K562 (cell line): ENCODE data around the gene AAMP. TPM values are rescaled to one million over a fixed set of nuclear protein-coding genes. Genes with fewer than 3 reads are reported as not detected.

ENCODE experiments used
- ATAC-seq: fragments of 200-7000 bp; cut with Tn5 transposase; 3 replicates; pipeline ENCODE4 v1.9.1; 2020; ENCODE audit warnings: moderate library complexity
- BruUV-seq: library from RNA; stranded (reverse); fragments of 400-500 nt; replicated peaks from 2 replicates; lab custom pipeline; 2021; lab: Mats Ljungman, UMichigan
- CTCF ChIA-PET: fragments of 300-600 bp; formaldehyde crosslinking; extraction: SDS; loops from one replicate; lab custom pipeline; 2021; ENCODE audit warnings: low intra/inter-chr PET ratio; lab: Yijun Ruan, JAX
- POLR2A ChIA-PET: fragments of 300-600, 350-650 bp; sonication (Branson Sonifier 250); formaldehyde crosslinking; extraction: SDS; loops from one replicate; lab custom pipeline; 2021; ENCODE audit warnings: antibody characterized with exemption, inconsistent platforms; lab: Yijun Ruan, JAX
- DNase-seq, 4 experiments: peaks; one replicate each; pipeline versions ENCODE4 v3.0.0 to v3.0.0-alpha.2; 2011 to 2018; ENCODE audit warnings: low spot score in 3 of 4, mixed read lengths in 3 of 4; ENCODE audit errors: extremely low read depth in 1 of 4
- FAIRE-seq: peaks from 2 replicates; lab custom pipeline; 2011; peaks lifted over from hg19 to GRCh38; lab: Jason Lieb, UNC
- H2AFZ ChIP-seq: 2 replicates; pipeline ENCODE4 v1.6.0; 2011; ENCODE audit warnings: low read depth, low read length, control low read depth, inconsistent platforms
- H3K27ac ChIP-seq: fragments of 200-600 bp; 3 replicates; pipeline ENCODE4 v1.8.0; 2011; ENCODE audit warnings: low read depth, mild to moderate bottlenecking, control low read depth, inconsistent platforms, low read length, moderate library complexity, mixed read lengths; ENCODE audit errors: extremely low read depth
- H3K27me3 ChIP-seq, 2 experiments: fragments of 300-600 bp in 1 of 2; 2 replicates in 1 of 2; 3 replicates in 1 of 2; pipeline versions ENCODE4 v1.6.0 to v1.8.0; 2011; ENCODE audit warnings: inconsistent platforms in 2 of 2, low read length in 2 of 2, mild to moderate bottlenecking in 1 of 2, mixed read lengths in 1 of 2, moderate library complexity in 1 of 2; ENCODE audit not compliant: control insufficient read depth in 2 of 2, insufficient read depth in 2 of 2
- H3K36me3 ChIP-seq: fragments of 300-600 bp; 3 replicates; pipeline ENCODE4 v1.8.0; 2011; ENCODE audit warnings: mild to moderate bottlenecking, low read length, inconsistent platforms; ENCODE audit not compliant: control insufficient read depth, insufficient read depth
- H3K4me1 ChIP-seq, 2 experiments: fragments of 200-600 bp in 1 of 2; replicated peaks in 1 of 2; 2 replicates in 1 of 2; 3 replicates in 1 of 2; pipeline versions ENCODE4 v1.5.1 to v1.8.0; 2011; ENCODE audit warnings: inconsistent platforms in 2 of 2, low read length in 2 of 2, mild to moderate bottlenecking in 1 of 2, mixed read lengths in 1 of 2, moderate library complexity in 1 of 2; ENCODE audit not compliant: control insufficient read depth in 2 of 2, insufficient read depth in 2 of 2
- H3K4me2 ChIP-seq: 2 replicates; pipeline ENCODE4 v1.6.1; 2011; ENCODE audit warnings: low read length, control low read depth, inconsistent platforms, mixed read lengths; ENCODE audit not compliant: insufficient read depth
- H3K4me3 ChIP-seq: fragments of 200-600 bp; sonication (generic), shearing (Covaris generic); 2 replicates; pipeline ENCODE4 v1.5.1; 2016; ENCODE audit warnings: control low read depth, inconsistent platforms
- H3K79me2 ChIP-seq: fragments of 200-600 bp; 3 replicates; pipeline ENCODE4 v1.8.0; 2011; ENCODE audit warnings: low read length, inconsistent platforms; ENCODE audit not compliant: control insufficient read depth, insufficient read depth
- H3K9ac ChIP-seq, 2 experiments: 2 replicates each; pipeline versions ENCODE4 v1.6.0 to v1.6.1; 2011; ENCODE audit warnings: low read depth in 2 of 2, low read length in 2 of 2, control low read depth in 1 of 2, inconsistent platforms in 1 of 2, mild to moderate bottlenecking in 1 of 2, mixed read lengths in 1 of 2; ENCODE audit not compliant: insufficient read depth in 1 of 2
- H3K9me1 ChIP-seq: one replicate; pipeline ENCODE4 v1.6.0; 2011; ENCODE audit warnings: inconsistent platforms, mild to moderate bottlenecking, low read length, moderate library complexity; ENCODE audit not compliant: control insufficient read depth, insufficient read depth
- H3K9me3 ChIP-seq: replicated peaks from 2 replicates; pipeline ENCODE4 v1.5.1; 2011; ENCODE audit warnings: low read depth, low read length, inconsistent platforms; ENCODE audit not compliant: control insufficient read depth, insufficient read depth
- H4K20me1 ChIP-seq: replicated peaks from 2 replicates; pipeline ENCODE4 v1.6.1; 2011; ENCODE audit warnings: low read length, inconsistent platforms, mixed read lengths; ENCODE audit not compliant: control insufficient read depth, insufficient read depth
- CBX8 ChIP-seq: fragments of 200-600 bp; sonication (generic); IDR thresholded peaks from 2 replicates; pipeline ENCODE4 v1.6.1; 2012; ENCODE audit warnings: borderline replicate concordance, mixed run types, low read depth, mild to moderate bottlenecking, moderate library complexity, mixed read lengths, low read length, control low read depth, inconsistent platforms; ENCODE audit not compliant: poor library complexity, severe bottlenecking; ENCODE audit errors: extremely low read depth
- CHCHD3 ChIP-seq: fragments of 250-450 bp; sonication (Bioruptor Pico); IDR thresholded peaks from 2 replicates; pipeline ENCODE4 v2.1.2; 2022; ENCODE audit warnings: mild to moderate bottlenecking
- CTBP1 ChIP-seq: fragments of 450-650 bp; IDR thresholded peaks from 2 replicates; pipeline ENCODE4 v1.6.1; 2016; ENCODE audit warnings: borderline replicate concordance
- DNMT1 ChIP-seq: fragments of 450-650 bp; IDR thresholded peaks from 2 replicates; pipeline ENCODE4 v1.6.1; 2016; ENCODE audit warnings: antibody characterized with exemption, mild to moderate bottlenecking
- SIN3B ChIP-seq: fragments of 450-650 bp; IDR thresholded peaks from 2 replicates; pipeline ENCODE4 v1.6.1; 2017; ENCODE audit warnings: low read depth, mild to moderate bottlenecking, moderate library complexity
- WGBS: fragments of 100-300 bp; shearing (Covaris generic); methylation state at CpG from one replicate; pipeline ENCODE4 v1.1.6; 2016; ENCODE audit warnings: low coverage, mixed read lengths; ENCODE audit not compliant: insufficient coverage; ENCODE audit errors: missing lambda C conversion rate; 5-methylcytosine and 5-hydroxymethylcytosine counted together
- in situ Hi-C: fragments of 300-500 bp; cut with MboI; formaldehyde crosslinking; loops from 4 replicates; pipeline ENCODE4 v1.15.0; 2018; ENCODE audit warnings: inconsistent platforms, mixed read lengths
- intact Hi-C: fragments of 100-400 bp; cut with micrococcal nuclease; formaldehyde crosslinking; loops from 2 replicates; pipeline ENCODE4 v1.14.2; 2022
- polyA plus RNA-seq, 8 experiments: library from polyadenylated mRNA; depleted of rRNA in 4 of 8; stranded (reverse) in 5 of 8; unstranded in 3 of 8; fragments of >200 nt; fragmentation: Nextera tagmentation in 2 of 8; fragmentation: Illumina TruSeq in 1 of 8; extraction: Ambion mirVana in 2 of 8; extraction: Trizol in 1 of 8; gene quantifications; 2 replicates each; pipeline versions ENCODE4 v1.2.1 to v1.2.3, GENCODE V29; 2011 to 2014; ENCODE audit warnings: inconsistent platforms in 1 of 8, missing spikeins in 1 of 8
- total RNA-seq, 7 experiments: library from RNA; depleted of rRNA in 6 of 7; stranded (reverse); fragments of >200 nt in 6 of 7; fragmentation: Illumina TruSeq in 2 of 7; extraction: Trizol in 2 of 7; gene quantifications; 2 replicates each; pipeline versions ENCODE4 v1.2.1 to v1.2.3, GENCODE V29; 2011 to 2021; ENCODE audit warnings: low replicate concordance in 1 of 7
- TF ChIP-seq, protein P1 (sequence below): fragments of 450-650 bp; IDR thresholded peaks from 2 replicates; pipeline ENCODE4 v1.6.1; 2016; ENCODE audit warnings: mild to moderate bottlenecking, moderate library complexity

Gene AAMP
- total and polyA plus RNA-seq, 9 of the 15 experiments (the other 6 are each of a cell fraction or from before 2014, with no cell fraction given): 5.7 to 197 (median 94.1) TPM

DNA sequence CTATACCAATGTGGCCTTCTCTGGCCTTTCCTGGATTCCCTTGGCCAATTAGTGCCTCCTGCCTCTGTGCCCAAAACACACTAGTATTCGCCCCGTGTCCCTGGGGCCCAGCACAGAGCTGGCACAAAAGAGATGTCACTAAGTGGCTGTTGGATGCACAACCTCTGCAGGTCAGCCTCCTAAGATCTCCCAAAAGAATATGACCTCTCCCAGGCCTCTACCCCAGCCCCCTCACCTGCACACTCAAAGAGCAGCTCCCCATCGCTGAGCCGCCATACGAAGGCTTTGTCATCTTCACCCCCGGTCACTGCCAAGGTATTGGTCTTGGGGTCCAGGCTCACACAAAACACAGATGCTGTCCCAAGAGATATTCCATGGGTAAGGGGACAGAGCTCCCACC is 2.7 kb downstream of the AAMP start:
- H3K4me2 ChIP-seq: no peak overlapping the region
- intact Hi-C loops: no loop called here
- BruUV-seq: no TSS peak
- H3K9me3 ChIP-seq: no peaks in the 10 kb centered on the region
- no peak for DNase-seq
- H3K27me3 ChIP-seq: no peaks in the 10 kb centered on the region
- no peak for ATAC-seq
- no peak for FAIRE-seq
- H3K9me1 ChIP-seq: no peaks in the 10 kb centered on the region
- H3K27ac ChIP-seq: no peak overlapping the region
- CTCF ChIA-PET: no interaction called here
- 0 out of 2 replicates have a peak, but pooled peaks cover 3% of the 10 kb centered on the region for H4K20me1 ChIP-seq
- H3K4me3 ChIP-seq: no peak overlapping the region
- WGBS: 98% methylated on average over 6 of the region's 6 CpGs
- H3K36me3 ChIP-seq: peaks cover 41% of the 10 kb centered on the region; the same call in 2 of the 3 replicates
- H3K79me2 ChIP-seq: peaks cover 25% of the 10 kb centered on the region
- TF ChIP-seq, protein P1, sequence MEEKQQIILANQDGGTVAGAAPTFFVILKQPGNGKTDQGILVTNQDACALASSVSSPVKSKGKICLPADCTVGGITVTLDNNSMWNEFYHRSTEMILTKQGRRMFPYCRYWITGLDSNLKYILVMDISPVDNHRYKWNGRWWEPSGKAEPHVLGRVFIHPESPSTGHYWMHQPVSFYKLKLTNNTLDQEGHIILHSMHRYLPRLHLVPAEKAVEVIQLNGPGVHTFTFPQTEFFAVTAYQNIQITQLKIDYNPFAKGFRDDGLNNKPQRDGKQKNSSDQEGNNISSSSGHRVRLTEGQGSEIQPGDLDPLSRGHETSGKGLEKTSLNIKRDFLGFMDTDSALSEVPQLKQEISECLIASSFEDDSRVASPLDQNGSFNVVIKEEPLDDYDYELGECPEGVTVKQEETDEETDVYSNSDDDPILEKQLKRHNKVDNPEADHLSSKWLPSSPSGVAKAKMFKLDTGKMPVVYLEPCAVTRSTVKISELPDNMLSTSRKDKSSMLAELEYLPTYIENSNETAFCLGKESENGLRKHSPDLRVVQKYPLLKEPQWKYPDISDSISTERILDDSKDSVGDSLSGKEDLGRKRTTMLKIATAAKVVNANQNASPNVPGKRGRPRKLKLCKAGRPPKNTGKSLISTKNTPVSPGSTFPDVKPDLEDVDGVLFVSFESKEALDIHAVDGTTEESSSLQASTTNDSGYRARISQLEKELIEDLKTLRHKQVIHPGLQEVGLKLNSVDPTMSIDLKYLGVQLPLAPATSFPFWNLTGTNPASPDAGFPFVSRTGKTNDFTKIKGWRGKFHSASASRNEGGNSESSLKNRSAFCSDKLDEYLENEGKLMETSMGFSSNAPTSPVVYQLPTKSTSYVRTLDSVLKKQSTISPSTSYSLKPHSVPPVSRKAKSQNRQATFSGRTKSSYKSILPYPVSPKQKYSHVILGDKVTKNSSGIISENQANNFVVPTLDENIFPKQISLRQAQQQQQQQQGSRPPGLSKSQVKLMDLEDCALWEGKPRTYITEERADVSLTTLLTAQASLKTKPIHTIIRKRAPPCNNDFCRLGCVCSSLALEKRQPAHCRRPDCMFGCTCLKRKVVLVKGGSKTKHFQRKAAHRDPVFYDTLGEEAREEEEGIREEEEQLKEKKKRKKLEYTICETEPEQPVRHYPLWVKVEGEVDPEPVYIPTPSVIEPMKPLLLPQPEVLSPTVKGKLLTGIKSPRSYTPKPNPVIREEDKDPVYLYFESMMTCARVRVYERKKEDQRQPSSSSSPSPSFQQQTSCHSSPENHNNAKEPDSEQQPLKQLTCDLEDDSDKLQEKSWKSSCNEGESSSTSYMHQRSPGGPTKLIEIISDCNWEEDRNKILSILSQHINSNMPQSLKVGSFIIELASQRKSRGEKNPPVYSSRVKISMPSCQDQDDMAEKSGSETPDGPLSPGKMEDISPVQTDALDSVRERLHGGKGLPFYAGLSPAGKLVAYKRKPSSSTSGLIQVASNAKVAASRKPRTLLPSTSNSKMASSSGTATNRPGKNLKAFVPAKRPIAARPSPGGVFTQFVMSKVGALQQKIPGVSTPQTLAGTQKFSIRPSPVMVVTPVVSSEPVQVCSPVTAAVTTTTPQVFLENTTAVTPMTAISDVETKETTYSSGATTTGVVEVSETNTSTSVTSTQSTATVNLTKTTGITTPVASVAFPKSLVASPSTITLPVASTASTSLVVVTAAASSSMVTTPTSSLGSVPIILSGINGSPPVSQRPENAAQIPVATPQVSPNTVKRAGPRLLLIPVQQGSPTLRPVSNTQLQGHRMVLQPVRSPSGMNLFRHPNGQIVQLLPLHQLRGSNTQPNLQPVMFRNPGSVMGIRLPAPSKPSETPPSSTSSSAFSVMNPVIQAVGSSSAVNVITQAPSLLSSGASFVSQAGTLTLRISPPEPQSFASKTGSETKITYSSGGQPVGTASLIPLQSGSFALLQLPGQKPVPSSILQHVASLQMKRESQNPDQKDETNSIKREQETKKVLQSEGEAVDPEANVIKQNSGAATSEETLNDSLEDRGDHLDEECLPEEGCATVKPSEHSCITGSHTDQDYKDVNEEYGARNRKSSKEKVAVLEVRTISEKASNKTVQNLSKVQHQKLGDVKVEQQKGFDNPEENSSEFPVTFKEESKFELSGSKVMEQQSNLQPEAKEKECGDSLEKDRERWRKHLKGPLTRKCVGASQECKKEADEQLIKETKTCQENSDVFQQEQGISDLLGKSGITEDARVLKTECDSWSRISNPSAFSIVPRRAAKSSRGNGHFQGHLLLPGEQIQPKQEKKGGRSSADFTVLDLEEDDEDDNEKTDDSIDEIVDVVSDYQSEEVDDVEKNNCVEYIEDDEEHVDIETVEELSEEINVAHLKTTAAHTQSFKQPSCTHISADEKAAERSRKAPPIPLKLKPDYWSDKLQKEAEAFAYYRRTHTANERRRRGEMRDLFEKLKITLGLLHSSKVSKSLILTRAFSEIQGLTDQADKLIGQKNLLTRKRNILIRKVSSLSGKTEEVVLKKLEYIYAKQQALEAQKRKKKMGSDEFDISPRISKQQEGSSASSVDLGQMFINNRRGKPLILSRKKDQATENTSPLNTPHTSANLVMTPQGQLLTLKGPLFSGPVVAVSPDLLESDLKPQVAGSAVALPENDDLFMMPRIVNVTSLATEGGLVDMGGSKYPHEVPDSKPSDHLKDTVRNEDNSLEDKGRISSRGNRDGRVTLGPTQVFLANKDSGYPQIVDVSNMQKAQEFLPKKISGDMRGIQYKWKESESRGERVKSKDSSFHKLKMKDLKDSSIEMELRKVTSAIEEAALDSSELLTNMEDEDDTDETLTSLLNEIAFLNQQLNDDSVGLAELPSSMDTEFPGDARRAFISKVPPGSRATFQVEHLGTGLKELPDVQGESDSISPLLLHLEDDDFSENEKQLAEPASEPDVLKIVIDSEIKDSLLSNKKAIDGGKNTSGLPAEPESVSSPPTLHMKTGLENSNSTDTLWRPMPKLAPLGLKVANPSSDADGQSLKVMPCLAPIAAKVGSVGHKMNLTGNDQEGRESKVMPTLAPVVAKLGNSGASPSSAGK: no peak
- TF ChIP-seq CBX8: no peak
- TF ChIP-seq CTBP1: no peak
- TF ChIP-seq DNMT1: no peak
- no peak for TF ChIP-seq SIN3B
- no peak for TF ChIP-seq CHCHD3 (CRISPR knock-in tag)
- H3K9ac ChIP-seq: peak overlapping the region in 1 of 2 experiments; percentile 35; a peak in 1 of 4 replicates
- H3K4me1 ChIP-seq: peaks cover 4 to 29% of the 10 kb centered on the region in 2 experiments; a peak in 3 of 5 replicates
- no peak overlapping the region for H2AFZ ChIP-seq
- POLR2A ChIA-PET: interaction anchor here (0.6 kb wide), 1 partner anchor 22 kb away, joined by 3 read pairs; no protein-coding TSS in a partner anchor
- in situ Hi-C loops: no loop called here
